HUDEP-2 (cell line): ENCODE results near the gene TSC22D3.
A peak's percentile ranks its signal among the peaks of the same experiment; 100 is the strongest.
"Not testable (repeated sequence)": the region's sequence is repeated elsewhere in the genome, so short reads cannot be mapped to it uniquely, and the experiment has no call there.

Source experiments
- DNase-seq, 76 experiments: peaks; one replicate each; lab custom pipeline; 2025; ENCODE audit not compliant: unreplicated experiment in 76 of 76; lab: John Stamatoyannopoulos, UW

Gene TSC22D3

GRCh38 chrX:107775734-107776511, at the start of gene TSC22D3:
TSS of gene TSC22D3 (minus strand) at chrX:107775787. CDS start at chrX:107775419, 368 bp downstream.
- peak in 74 of 76 experiments; percentile 6 to 82 (median 66) for DNase-seq

- no peak for DNase-seq
Observed at GRCh38 chrX:107823456-107823855, 47.9 kb upstream of the TSC22D3 start.

GRCh38 chrX:107823042-107823441, 47.5 kb upstream of the TSC22D3 start:
- DNase-seq, result no peak

GRCh38 chrX:107818900-107819521, 43.4 kb upstream of the TSC22D3 start:
- no peak for DNase-seq

- DNase-seq, result not testable (repeated sequence)
Observed at GRCh38 chrX:107810053-107810452, 34.5 kb upstream of the TSC22D3 start.

GRCh38 chrX:107805179-107805578, 29.6 kb upstream of the TSC22D3 start:
- DNase-seq, result no peak

- DNase-seq, result no peak
Observed at GRCh38 chrX:107804427-107804826, 28.8 kb upstream of the TSC22D3 start.

GRCh38 chrX:107787827-107788226, 12.2 kb upstream of the TSC22D3 start:
- no peak for DNase-seq

- no peak for DNase-seq
Observed at GRCh38 chrX:107780525-107780924, 4.9 kb upstream of the TSC22D3 start.

- DNase-seq, result no peak
Observed at GRCh38 chrX:107777536-107777832, 1.9 kb upstream of the TSC22D3 start, which contains the start of gene NCBP2L. TSS of gene NCBP2L (plus strand) at chrX:107777733. CDS start at chrX:107794221, 16,488 bp downstream.

GRCh38 chrX:107776649-107777535, 1.3 kb upstream of the TSC22D3 start:
- peak in 72 of 76 experiments; percentile 2 to 82 (median 55) for DNase-seq

- DNase-seq, result peak in 2 of 76 experiments; percentile 23 to 39
Observed at GRCh38 chrX:107775000-107775733, 420 bp downstream of the TSC22D3 start.

- DNase-seq, result no peak
Observed at GRCh38 chrX:107773906-107774435, 1.6 kb downstream of the TSC22D3 start.

GRCh38 chrX:107773206-107773605, 2.4 kb downstream of the TSC22D3 start:
- DNase-seq, result no peak

- peak in 1 of 76 experiments; percentile 2 for DNase-seq
Observed at GRCh38 chrX:107769581-107770317, 5.8 kb downstream of the TSC22D3 start.

GRCh38 chrX:107768051-107768450, 7.5 kb downstream of the TSC22D3 start:
- no peak for DNase-seq

- no peak for DNase-seq
Observed at GRCh38 chrX:107766470-107767150, 9.0 kb downstream of the TSC22D3 start.

- DNase-seq, result no peak
Observed at GRCh38 chrX:107764845-107765608, 10.6 kb downstream of the TSC22D3 start.
